Measurements from ENCODE around the gene EIF4E2.

Gene EIF4E2

DNA sequence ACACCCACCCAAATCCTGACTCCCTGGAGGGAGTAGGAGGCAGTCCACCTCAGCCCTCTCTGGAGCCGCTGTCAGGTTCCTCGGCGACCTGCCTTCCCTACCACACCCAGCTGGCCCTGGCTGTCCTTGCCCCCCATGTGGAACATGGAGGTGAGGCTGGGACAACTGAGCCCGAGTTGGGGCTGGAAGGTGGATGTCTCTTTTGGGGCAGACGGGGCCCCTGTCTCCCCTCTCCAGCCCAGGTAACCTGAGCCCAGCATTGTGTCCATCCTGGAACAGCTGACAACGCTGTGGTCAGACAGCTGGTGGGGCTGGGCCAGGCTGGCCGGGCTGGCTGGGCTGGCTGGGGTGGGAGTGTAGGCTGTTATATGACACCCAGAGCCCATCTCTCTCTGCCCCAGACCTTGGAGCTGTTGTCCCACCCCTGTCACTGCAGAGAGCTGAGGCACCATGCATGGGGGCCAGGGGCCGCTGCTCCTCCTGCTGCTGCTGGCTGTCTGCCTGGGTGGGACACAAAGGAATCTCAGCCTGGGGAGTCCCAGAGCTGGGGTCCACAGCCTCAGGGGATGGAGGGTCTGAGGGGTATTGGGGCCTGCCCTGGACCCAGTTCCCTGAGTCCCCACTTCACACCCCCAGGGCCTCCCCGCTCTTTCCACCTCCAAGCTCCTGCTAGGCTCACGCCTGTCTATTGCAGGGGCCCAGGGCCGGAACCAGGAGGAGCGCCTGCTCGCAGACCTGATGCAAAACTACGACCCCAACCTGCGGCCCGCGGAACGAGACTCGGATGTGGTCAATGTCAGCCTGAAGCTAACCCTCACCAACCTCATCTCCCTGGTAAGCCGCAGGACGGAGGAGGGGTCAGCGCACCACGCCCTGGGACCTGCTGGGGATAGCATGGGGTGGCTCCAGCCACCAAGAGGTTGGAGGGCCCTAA, 10.9 kb upstream of the EIF4E2 start, which contains the start of gene CHRNG:
Gene CHRNG, plus strand, starts transcription at position 395 of the 934 bp plus-strand sequence. Its CDS starts 56 bp downstream, at position 451.
- no peak for DNase-seq

DNA sequence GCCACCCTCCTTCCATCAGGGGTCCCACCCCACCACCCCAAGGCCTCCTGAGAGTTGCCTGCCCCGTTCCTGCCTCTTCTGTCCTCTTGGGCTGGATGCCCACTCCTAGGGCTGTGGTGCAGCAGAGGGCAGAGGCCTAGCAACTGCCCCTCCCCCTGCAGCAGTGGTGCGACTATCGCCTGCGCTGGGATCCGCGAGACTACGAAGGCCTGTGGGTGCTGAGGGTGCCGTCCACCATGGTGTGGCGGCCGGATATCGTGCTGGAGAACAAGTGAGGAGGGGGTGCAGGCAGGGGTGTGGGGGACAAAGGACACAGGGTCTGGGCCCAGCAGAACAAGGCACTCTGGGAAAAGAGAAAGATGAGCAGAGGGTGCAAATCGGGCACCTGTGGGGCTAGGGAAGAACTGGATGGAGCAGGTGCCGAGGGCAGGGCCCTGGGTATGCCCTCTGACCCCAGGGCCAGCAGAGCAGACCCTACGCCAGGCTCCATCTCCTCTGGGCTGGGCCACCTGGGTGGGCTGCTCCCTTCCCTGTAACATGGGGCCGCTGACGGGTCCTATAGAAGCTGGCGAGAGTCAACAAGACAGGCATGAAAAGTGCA, 9.9 kb upstream of the EIF4E2 start:
- no peak for DNase-seq

DNA sequence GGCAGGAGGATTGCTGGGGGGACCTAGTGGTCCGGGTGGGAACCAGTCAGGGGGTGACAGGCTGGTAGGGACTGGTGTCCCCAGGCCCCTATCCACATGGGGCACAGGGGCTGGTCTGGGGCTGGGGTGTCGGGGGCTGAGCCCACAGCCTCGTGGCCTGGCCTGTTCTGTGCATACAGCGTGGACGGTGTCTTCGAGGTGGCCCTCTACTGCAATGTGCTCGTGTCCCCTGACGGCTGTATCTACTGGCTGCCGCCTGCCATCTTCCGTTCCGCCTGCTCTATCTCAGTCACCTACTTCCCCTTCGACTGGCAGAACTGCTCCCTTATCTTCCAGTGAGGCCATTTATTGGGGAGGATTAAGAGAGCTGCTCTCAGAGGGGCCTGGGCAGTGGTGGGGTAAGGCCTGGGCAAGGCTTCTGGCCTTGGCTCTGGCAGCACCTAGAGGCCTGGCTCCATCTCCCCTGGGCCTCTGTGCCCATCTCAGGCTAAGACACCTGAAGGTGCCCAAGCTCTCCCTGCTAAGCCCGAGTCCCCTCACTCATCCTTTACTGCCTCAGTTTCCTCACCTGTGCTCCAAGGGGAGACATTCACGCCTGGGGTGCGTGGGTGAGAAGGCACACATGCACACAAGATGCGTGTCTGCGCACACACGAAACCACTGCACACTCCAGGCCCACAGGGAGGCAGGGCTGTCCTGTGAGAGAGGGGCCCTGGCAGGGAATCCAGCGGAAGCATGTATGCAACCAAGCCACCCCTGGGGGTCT, 9.1 kb upstream of the EIF4E2 start:
- DNase-seq = no peak

DNA sequence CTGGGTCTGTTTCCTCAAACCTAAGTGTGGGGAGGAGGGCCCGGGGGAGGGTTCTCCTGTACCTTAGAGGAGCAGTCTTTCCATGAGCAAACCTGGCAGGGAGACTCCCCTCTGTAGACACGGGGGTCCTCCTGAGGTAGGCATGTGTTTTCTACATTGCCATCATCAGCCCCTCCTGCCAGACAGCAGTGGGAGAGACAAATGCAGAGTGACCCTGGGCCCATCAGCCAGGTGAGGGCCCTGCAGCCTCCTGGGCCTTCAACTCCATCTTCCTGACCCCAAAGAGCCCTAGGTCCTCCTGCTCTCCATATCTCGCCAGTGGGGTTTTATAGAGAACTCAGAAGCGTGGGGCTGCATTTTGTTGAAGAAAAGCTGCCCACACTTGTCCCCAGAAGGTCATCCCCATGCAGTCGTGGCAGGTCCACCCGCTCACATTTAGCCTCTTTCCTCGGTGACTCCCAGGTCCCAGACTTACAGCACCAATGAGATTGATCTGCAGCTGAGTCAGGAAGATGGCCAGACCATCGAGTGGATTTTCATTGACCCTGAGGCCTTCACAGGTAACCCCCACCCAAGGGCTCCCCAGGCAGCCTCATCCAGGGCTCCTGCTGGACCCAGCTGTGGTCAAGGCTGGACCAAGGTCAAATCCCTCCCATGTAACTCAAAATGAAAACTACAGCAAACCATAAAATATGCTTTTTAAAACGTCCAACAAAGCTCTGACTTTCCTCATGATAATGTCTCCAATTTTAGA, 8.4 kb upstream of the EIF4E2 start:
- DNase-seq = no peak

DNA sequence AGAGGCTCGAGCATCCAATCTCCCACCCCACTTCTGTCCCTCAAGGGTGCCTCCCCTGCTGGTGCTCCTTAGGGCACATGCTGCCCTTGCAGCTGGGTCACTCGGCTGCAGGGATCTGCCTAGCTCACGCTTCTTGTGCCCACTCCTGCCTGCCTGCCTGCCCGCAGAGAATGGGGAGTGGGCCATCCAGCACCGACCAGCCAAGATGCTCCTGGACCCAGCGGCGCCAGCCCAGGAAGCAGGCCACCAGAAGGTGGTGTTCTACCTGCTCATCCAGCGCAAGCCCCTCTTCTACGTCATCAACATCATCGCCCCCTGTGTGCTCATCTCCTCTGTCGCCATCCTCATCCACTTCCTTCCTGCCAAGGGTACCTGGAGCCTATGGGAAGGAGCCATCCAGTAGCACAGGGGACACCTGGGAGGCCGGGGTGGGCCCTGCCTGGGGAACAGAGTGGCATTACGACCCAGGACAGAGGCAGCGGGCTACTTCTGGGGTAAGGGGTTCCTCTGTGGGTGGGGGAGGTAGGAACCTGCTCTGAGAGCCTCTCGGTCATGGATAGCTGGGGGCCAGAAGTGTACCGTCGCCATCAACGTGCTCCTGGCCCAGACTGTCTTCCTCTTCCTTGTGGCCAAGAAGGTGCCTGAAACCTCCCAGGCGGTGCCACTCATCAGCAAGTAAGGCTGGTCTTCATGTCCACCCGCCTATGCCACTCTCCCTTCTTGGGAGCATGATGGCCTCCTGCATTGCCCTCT, 7.6 kb upstream of the EIF4E2 start:
- no peak for DNase-seq

DNA sequence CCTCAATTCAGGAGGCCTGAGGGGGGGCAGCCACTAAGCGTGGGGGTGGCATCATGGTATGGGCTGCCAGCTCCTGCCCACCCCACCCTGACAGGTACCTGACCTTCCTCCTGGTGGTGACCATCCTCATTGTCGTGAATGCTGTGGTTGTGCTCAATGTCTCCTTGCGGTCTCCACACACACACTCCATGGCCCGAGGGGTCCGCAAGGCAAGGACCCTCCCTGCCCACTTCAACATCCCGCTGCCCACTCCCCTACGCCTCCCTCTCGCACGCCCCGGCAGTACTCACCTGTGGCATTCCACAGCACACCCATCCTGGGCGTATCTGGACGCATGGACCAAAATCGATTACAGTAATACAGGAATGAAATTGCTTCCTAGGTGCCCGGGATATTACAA, 7.0 kb upstream of the EIF4E2 start:
- DNase-seq = no peak

DNA sequence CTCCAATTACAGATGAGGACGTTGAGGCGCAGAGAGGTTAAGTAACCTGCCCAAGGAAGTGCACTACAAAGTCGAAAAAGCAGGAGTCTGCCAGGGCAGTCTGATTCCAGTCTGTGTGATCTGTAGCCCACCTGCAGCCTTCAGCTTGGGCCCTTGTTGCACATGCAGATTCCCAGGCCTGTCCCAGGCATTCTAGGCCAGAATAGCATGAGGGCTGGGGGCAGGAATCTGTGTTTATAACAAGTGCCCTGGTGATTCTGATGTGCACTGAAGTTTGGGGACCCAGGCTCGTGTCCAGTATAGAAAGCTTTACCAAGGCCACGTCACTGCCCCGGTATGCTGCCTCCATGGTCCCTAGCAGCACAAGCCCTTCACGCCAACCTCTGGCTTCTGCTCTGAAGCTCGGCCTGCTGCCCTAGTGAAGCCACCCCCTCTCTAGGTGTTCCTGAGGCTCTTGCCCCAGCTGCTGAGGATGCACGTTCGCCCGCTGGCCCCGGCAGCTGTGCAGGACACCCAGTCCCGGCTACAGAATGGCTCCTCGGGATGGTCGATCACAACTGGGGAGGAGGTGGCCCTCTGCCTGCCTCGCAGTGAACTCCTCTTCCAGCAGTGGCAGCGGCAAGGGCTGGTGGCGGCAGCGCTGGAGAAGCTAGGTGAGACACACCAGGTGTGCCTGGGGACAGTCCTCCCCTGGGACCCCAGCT, 6.4 kb upstream of the EIF4E2 start:
- no peak for DNase-seq

DNA sequence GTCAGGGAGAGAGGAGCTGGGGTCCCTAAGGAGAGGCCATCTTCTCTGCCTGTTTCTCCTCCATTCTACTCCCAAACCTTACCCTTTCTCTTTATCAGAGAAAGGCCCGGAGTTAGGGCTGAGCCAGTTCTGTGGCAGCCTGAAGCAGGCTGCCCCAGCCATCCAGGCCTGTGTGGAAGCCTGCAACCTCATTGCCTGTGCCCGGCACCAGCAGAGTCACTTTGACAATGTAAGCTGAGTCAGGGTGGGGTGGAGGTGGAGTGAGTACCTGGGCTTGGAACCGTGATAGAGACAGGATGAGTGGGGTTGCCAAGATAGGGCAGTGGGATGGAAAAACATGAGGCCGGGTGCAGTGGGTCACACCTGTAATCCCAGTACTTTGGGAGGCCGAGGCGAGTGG, 5.8 kb upstream of the EIF4E2 start:
- DNase-seq = no peak

DNA sequence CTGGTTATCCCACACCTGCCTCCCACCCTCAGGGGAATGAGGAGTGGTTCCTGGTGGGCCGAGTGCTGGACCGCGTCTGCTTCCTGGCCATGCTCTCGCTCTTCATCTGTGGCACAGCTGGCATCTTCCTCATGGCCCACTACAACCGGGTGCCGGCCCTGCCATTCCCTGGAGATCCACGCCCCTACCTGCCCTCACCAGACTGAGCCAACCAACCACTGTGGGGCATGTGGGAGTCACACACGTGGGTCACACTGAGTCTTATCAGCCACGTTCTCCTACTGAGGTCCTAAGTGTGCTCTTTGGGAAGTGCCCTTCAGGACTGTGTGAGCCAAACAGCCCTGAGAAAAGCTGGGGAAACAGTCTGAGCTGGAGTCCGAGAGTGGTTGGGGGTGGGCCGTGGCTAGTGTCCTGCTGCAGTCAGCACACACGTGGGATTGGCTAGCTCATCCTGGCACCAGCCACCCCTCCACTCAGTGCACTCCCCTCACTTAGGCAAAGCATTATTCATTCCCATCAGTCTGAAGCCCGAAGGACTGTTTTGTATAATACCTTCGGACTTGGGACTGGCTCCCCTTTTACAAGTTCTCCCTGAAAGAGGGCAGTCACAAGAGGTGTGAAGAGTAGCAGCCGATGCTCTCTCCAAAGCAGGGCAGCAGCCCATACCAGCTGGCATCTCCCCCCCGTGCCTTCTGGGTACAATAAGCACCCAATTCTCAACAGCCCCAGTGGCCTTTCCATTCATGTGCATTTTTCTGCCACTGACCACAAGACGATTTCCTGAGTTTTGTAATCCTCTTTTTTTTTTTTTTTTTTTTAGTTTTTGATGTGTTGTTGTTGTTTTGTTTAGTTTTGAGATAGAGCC, 4.7 kb upstream of the EIF4E2 start:
- DNase-seq = no peak

DNA sequence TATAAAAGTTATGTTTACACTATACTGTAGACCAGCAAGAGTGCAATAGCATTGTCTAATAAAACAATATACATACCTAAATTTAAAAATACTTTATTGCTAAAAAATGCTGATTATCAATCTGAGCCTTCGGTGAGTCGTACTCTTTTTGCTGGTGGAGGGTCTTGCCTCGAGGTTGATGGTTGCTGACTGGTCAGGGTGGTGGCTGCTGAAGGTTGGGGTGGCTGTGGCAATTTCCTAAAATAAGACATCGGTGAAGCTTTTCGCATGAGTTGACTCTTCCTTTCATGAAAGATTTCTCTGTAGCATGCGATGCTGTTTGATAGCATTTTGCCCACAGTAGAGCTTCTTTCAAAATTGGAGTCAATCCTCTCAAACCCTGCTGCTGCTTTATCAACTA, 2.5 kb upstream of the EIF4E2 start:
- no peak for DNase-seq

DNA sequence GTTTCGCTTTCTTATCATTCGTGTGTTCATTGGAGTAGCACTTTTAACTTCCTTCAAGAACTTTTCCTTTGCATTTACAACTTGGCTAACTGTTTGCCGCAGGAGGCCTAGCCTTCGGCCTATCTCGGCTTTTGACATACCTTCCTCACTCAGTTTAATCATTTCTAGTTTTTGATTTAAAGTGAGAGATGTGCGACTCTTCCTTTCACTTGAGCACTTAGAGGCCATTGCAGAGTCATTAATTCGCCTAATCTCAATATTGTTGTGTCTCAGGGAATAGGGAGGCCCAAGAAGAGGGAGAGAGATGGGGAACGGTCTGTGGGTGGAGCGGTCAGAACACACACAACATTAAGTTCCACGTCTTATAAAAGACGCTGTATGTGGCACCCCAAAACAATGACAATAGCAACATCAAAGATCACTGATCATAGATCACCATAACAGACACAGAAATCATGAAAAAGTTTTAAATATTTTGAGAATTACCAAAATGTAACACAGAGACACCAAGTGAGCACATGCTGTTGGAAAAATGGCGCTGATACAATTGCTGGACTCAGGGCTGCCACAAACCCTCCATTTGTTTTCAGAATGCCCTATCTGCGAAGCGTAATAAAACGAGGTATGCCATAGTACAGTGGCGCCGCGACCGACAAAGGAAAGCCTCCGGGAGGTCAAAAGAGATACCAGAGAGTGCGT, 685 bp upstream of the EIF4E2 start:
- DNase-seq = no peak

DNA sequence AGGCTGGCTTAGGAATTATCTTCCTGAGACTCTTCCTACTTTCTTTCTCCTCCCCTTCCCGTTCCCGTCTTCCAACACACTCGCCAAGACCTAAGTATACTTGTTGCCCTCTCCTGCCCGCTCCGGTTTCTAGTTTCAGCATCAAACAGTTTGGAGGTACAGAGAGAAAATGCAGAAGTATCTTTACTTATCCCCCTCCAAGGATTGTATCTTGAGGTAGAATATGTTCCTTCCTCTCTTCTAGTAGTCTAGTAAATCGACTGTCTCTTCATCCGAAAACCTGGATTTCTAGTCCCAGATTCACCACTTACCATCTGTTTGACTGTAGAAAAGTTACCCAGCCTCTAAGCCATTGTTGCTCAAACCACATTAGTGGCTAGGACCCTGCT, 755 bp downstream of the EIF4E2 start:
- DNase-seq = no peak

DNA sequence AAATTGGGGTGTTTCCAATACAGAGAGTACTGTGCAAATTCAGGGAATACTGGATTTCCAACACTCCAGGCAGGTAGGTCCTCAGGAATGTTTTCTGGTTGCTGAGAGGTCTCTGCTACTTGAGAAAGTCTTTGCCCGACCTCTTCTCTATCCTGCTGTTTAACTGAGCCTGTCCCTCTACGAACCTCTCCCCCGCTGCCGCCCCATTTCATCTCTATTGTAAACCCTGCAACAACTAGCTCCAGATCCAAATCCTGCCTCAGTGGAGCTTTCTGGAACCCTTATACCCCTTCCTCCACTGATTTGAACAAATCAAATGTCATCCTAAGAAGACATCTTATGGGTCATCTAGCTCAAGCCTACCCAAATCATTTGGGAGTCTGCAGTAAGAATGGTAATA, 1.3 kb downstream of the EIF4E2 start:
- no peak for DNase-seq

DNA sequence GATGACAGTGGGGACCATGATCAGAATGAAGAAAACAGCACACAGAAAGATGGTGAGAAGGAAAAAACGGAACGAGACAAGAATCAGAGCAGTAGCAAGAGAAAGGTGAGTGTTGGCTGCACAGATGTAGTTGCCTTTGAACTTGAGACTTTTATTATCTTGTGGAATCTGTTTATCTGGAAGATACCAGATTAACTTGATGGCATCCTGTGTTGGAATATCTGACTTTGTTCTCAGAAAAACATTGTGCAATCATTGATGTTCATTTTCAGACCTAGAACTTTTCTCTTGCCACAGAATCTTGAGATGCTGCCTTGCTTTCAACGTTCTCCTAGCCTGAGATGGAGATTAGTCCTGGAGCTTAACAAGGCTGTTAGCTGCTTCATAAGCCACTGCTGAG, 5.9 kb downstream of the EIF4E2 start:
- no peak for DNase-seq

DNA sequence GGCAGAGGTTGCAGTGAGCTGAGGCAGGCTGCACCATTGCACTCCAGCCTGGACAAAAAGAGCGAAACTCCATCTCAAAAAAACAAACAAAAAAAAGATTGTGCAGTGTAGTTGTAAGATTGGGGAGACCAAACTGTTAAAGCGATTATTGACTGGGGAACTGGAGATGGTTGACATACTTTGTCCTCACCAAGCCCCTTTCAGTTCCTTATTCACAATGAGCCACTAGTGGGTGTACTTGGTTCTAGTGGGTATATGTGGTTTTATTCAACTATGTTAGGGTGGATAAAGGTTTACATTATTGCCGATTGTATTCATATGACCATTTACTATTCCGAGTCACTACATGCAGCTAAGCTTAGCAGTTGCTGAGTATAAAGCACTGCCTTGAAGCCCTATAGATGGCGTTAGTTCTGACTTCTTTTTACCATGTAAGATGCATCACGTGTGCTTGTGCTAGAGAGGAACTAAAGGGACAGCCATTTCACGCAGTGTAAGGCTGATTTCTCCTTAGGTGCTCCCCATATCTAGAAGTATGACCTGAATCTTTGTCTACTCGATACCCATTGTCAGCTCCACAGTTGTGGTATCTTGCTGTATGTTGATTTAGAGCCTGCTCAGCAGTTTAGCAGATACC, 12.1 kb downstream of the EIF4E2 start:
- DNase-seq = no peak

DNA sequence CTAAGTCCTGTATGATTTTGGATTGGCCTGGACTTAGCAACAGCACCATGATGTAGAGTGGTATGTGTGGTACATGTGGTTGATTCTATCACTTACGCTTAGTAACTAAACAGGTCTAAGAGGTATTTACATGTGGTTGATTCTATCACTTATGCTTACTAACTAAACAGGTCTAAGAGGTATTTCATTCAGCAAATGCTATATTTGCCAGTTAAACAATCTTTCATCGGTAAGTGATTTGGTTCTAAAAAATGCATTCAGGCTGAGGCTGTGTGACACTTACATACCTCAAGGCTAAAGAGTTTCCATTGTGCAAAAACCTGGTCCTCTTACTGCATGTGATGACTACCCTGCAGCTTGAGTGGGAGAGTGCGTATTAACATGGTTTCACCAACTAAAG, 13.1 kb downstream of the EIF4E2 start:
- DNase-seq = no peak

DNA sequence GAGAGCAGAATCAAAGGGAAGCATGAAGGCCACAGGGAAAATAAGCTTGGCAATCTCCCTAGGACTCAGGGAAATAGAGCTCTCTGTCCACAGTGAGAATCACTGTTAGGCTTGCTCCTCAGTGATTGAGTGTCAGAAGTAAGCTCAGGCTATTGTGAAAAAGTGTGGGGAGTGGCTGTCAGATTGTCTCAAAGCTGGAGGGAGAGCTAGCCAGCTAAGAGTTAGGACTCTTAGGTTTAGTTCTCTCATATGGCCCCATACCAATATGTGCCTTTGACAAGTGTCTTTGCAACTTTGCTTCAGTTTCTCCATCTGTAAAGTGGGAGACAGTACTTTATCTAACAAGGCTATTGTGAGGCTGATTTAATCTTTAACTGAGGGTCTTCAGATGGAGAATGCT, 17.2 kb downstream of the EIF4E2 start:
- no peak for DNase-seq

DNA sequence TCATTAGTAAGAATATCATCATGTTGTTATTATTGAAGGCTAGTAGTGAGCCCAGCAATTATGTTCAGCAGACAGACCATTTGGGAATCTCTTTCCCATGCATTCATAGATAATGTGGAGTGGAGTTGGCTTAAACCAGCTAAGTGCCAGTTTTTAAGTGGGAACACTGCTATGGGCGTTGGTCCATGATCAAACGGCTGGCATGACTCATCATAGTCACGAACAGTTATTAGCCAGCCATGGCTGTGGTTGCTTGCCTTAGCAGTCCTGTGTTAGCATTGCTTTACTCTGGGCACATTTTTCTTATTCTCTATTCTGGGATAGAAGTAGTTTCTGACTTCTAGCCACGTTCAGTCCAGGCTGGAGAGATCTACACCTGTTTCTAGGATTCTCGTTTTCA, 17.7 kb downstream of the EIF4E2 start:
- DNase-seq = no peak

DNA sequence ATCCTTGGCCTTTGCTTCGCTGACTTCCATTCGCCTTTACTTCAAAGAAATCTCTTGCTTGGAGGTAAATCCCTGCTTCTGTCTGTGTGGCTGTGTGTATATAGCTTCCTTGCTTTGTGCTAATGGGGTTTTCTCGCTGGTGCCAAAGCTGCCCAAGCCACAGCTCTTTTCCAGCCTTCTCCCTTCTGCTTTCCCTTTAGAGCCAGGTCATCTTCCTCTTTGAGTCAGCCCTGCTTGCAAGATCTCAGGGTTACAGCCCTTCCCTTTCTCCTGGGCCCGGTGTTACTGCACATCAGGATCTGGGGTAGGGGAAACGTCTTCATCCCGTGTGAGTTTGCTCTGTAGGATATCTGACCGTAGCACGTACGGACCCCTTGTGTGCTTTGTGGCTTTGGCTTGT, 19.1 kb downstream of the EIF4E2 start:
- DNase-seq = no peak
